Activated B cell treated with CpG ODN at 0.5 μM for 24 hours (primary cell): Measurements from ENCODE around the gene SUFU. TPM values are rescaled to one million over a fixed set of nuclear protein-coding genes. Genes with fewer than 3 reads are reported as not detected.

Source experiments
- ATAC-seq: fragments of 200-7000 bp; cut with Tn5 transposase; one replicate; pipeline ENCODE4 v1.10.0; 2021; ENCODE audit warnings: low read depth, mild to moderate bottlenecking, moderate library complexity
- CTCF ChIA-PET: fragments of 350-600 bp; sonication (Branson Sonifier 250); formaldehyde crosslinking; loops from one replicate; lab custom pipeline; 2021; ENCODE audit warnings: antibody characterized with exemption; lab: Charles Lee
- POLR2A ChIA-PET: fragments of 350-600 bp; sonication (Branson Sonifier 250); formaldehyde crosslinking; loops from one replicate; lab custom pipeline; 2021; ENCODE audit warnings: antibody characterized with exemption; lab: Charles Lee
- DNase-seq: peaks from one replicate; pipeline ENCODE4 v3.0.0; 2022
- H3K27ac Mint-ChIP-seq: one replicate; pipeline ENCODE4 v1.8.0; 2020; ENCODE audit warnings: mixed read lengths
- H3K27me3 Mint-ChIP-seq: one replicate; pipeline ENCODE4 v1.8.0; 2021; ENCODE audit warnings: mixed read lengths
- H3K36me3 Mint-ChIP-seq: one replicate; pipeline ENCODE4 v1.8.0; 2021; ENCODE audit warnings: low read depth, mixed read lengths
- H3K4me1 Mint-ChIP-seq: one replicate; pipeline ENCODE4 v1.8.0; 2021; ENCODE audit warnings: mixed read lengths
- H3K4me3 Mint-ChIP-seq: one replicate; pipeline ENCODE4 v1.8.0; 2020; ENCODE audit warnings: mild to moderate bottlenecking, mixed read lengths
- H3K9me3 Mint-ChIP-seq: one replicate; pipeline ENCODE4 v1.8.0; 2020; ENCODE audit warnings: mixed read lengths
- CTCF ChIP-seq: fragments of 200-600 bp; IDR thresholded peaks from one replicate; pipeline ENCODE4 v1.8.0; 2022; ENCODE audit warnings: antibody characterized with exemption, mild to moderate bottlenecking
- intact Hi-C: fragments of 100-400 bp; cut with micrococcal nuclease; formaldehyde crosslinking; loops from one replicate; pipeline ENCODE4 v1.15.1; 2024
- total RNA-seq: library from RNA; stranded (reverse); gene quantifications from 2 replicates; pipeline ENCODE4 v1.2.3, GENCODE V29; 2022

SUFU gene
- total RNA-seq, 1 donor from 2014 or later, result 7.4 TPM

DNA sequence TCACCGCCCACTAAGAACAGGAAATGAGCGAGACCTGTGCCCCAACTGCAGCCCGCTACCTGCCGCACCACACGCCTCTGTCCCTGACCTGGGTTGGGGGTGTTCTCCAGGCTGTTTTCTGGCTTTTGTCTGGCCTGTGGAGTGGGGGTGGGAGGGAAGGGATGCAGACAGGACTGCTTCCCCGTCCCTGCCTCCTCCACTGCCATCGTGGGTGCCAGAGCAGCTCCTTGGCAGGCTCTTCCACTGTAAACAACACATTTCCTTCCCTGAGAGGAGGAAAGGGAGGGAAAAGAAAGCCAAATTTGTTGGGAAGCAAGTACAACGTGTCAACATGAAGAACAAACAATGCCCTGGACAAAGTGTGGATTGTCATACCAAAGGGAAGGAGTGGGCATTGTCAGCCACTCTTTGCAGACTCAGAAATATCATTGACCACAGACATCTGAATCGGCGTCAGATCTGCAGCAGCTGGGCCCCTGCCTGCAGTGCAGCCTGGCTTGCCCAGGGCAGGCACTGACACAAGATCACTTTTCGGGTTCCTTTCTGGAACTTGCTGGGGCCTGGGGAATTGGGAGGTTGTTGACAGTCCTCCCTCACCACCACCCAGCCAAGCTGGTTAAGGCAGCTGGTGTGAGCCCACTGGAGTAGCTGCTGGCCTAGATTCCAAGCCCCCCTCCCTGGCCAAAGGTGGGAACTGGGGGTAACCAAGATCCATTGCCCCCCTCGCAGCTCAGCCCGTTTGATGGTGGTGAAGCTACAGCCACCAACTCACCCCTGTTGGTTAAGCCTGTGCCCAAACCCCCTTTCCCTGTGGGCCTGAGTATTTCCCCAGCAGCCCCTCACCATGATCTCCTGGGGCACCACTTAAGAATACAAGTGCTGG, 117.9 kb downstream of the SUFU start:
- no peaks in the 10 kb centered on the region for H3K27me3 Mint-ChIP-seq
- H3K9me3 Mint-ChIP-seq, result no peaks in the 10 kb centered on the region
- no peak overlapping the region for H3K4me3 Mint-ChIP-seq
- peaks cover 25% of the 10 kb centered on the region for H3K36me3 Mint-ChIP-seq
- DNase-seq (no peak), ATAC-seq (no peak)
- intact Hi-C loops, result no loop called here
- CTCF ChIA-PET, result no interaction called here
- peaks cover 11% of the 10 kb centered on the region for H3K4me1 Mint-ChIP-seq
- no peak overlapping the region for H3K27ac Mint-ChIP-seq
- POLR2A ChIA-PET, result no interaction called here
- TF ChIP-seq CTCF, result no peak

GRCh38 chr10:102624094-102624493, 120.3 kb downstream of the SUFU start:
- intact Hi-C loops, result no loop called here
- Mint-ChIP-seq H3K27ac (no peak overlapping the region), H3K9me3 (no peaks in the 10 kb centered on the region), H3K36me3 (peaks cover 8% of the 10 kb centered on the region), H3K27me3 (no peaks in the 10 kb centered on the region), H3K4me1 (peaks cover 11% of the 10 kb centered on the region), H3K4me3 (no peak overlapping the region)
- ATAC-seq (no peak), DNase-seq (no peak)
- POLR2A ChIA-PET, result no interaction called here
- TF ChIP-seq CTCF, result no peak
- CTCF ChIA-PET, result no interaction called here

GRCh38 chr10:102624751-102625645, 121.2 kb downstream of the SUFU start:
- Mint-ChIP-seq H3K4me1 (peaks cover 11% of the 10 kb centered on the region), H3K9me3 (no peaks in the 10 kb centered on the region), H3K36me3 (peaks cover 7% of the 10 kb centered on the region), H3K4me3 (no peak overlapping the region), H3K27me3 (no peaks in the 10 kb centered on the region), H3K27ac (no peak overlapping the region)
- no peak for TF ChIP-seq CTCF
- ChIA-PET CTCF (no interaction called here), POLR2A (no interaction called here)
- DNase-seq (no peak), ATAC-seq (no peak)
- intact Hi-C loops, result no loop called here

- Mint-ChIP-seq H3K4me3 (no peak overlapping the region), H3K27me3 (no peaks in the 10 kb centered on the region), H3K9me3 (no peaks in the 10 kb centered on the region), H3K4me1 (peaks cover 11% of the 10 kb centered on the region), H3K27ac (no peak overlapping the region), H3K36me3 (peaks cover 15% of the 10 kb centered on the region)
- ChIA-PET POLR2A (no interaction called here), CTCF (interaction anchor here (0.6 kb wide), 1 partner anchor 82 kb away, joined by 3 read pairs; no protein-coding TSS in a partner anchor)
- ATAC-seq, result no peak
- no peak for DNase-seq
- intact Hi-C loops, result no loop called here
- no peak for TF ChIP-seq CTCF
These were observed 122.4 kb downstream of the SUFU start for GRCh38 chr10:102626026-102626685.
